DMS 273 treated with DMSO at 0.1 percent for 48 hours (cell line): ENCODE results near the gene TLR5.
A peak's percentile ranks its signal among the peaks of the same experiment; 100 is the strongest.
"Not testable (repeated sequence)": the region's sequence is repeated elsewhere in the genome, so short reads cannot be mapped to it uniquely, and the experiment has no call there.

Source experiments
- DNase-seq: peaks from one replicate; lab custom pipeline; 2025; lab: John Stamatoyannopoulos, UW

TLR5 gene

GRCh38 chr1:223142795-223143536 is at the start of gene TLR5:
TSS of gene TLR5 (minus strand) at chr1:223143248. CDS start at chr1:223113031, 30,217 bp downstream.
- DNase-seq = peak; percentile 50

GRCh38 chr1:223189903-223190724 is 47.1 kb upstream of the TLR5 start:
- no peak for DNase-seq

GRCh38 chr1:223189525-223189902 is 46.5 kb upstream of the TLR5 start:
- DNase-seq = no peak

GRCh38 chr1:223188618-223189356 is 45.7 kb upstream of the TLR5 start:
- no peak for DNase-seq

- no peak for DNase-seq
Observed at GRCh38 chr1:223186800-223187199, 43.8 kb upstream of the TLR5 start.

GRCh38 chr1:223183268-223183862 is 40.3 kb upstream of the TLR5 start:
- no peak for DNase-seq

- no peak for DNase-seq
Observed at GRCh38 chr1:223180731-223181321, 37.8 kb upstream of the TLR5 start.

GRCh38 chr1:223179786-223180185 is 36.7 kb upstream of the TLR5 start:
- no peak for DNase-seq

GRCh38 chr1:223179280-223179679 is 36.2 kb upstream of the TLR5 start:
- no peak for DNase-seq

GRCh38 chr1:223177681-223178080 is 34.6 kb upstream of the TLR5 start:
- DNase-seq = no peak

GRCh38 chr1:223176437-223176836 is 33.4 kb upstream of the TLR5 start:
- DNase-seq = no peak

GRCh38 chr1:223175633-223176032 is 32.6 kb upstream of the TLR5 start:
- no peak for DNase-seq

GRCh38 chr1:223175032-223175431 is 32.0 kb upstream of the TLR5 start:
- peak; percentile 5 for DNase-seq

- DNase-seq = not testable (repeated sequence)
Observed at GRCh38 chr1:223169458-223169857, 26.4 kb upstream of the TLR5 start.

- no peak for DNase-seq
Observed at GRCh38 chr1:223161321-223161720, 18.3 kb upstream of the TLR5 start.

GRCh38 chr1:223156343-223156742 is 13.3 kb upstream of the TLR5 start:
- DNase-seq = no peak

GRCh38 chr1:223155153-223155552 is 12.1 kb upstream of the TLR5 start:
- no peak for DNase-seq

- no peak for DNase-seq
Observed at GRCh38 chr1:223153177-223154119, 10.4 kb upstream of the TLR5 start.

- DNase-seq = no peak
Observed at GRCh38 chr1:223152399-223152798, 9.4 kb upstream of the TLR5 start.

GRCh38 chr1:223150443-223150842 is 7.4 kb upstream of the TLR5 start:
- DNase-seq = no peak

- DNase-seq = peak; percentile 4
Observed at GRCh38 chr1:223147873-223148272, 4.8 kb upstream of the TLR5 start.
